GM21786 (cell line): Measurements from ENCODE around the gene HAP1.
"Not testable (repeated sequence)": the region's sequence is repeated elsewhere in the genome, so short reads cannot be mapped to it uniquely, and the experiment has no call there.

ENCODE experiments used
- ATAC-seq: cut with Tn5 transposase; IDR thresholded peaks from one replicate; pipeline ENCODE4 v1.9.1; 2021; ENCODE audit not compliant: unreplicated experiment

Gene HAP1

GRCh38 chr17:41675157-41676057 is 59.0 kb downstream of the HAP1 start:
- ATAC-seq: not testable (repeated sequence)
